ENCODE data around the gene MRC2.
"Not testable (repeated sequence)": the region's sequence is repeated elsewhere in the genome, so short reads cannot be mapped to it uniquely, and the experiment has no call there.

The MRC2 gene

DNA sequence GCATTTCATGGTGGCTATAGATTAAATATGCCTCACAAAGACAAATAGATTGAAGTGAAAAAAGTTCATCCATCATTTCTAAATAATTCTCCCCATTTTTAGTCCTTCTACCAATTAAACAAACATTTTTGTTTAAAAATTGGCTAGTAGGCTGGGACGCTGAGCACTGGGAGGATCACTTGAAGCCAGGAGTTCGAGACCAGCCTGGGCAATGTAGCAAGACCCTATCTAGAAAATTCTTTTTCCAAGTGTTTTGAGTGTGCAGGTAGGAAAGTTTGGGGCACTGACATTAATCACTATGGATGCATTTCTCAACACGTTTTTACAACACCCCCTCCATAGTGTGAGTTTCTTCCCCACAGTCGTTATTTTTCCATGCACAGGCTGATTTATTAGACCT, 56.7 kb downstream of the MRC2 start:
- no peak for DNase-seq

- DNase-seq: no peak
These were observed 60.5 kb downstream of the MRC2 start for GRCh38 chr17:62687997-62688396.

DNA sequence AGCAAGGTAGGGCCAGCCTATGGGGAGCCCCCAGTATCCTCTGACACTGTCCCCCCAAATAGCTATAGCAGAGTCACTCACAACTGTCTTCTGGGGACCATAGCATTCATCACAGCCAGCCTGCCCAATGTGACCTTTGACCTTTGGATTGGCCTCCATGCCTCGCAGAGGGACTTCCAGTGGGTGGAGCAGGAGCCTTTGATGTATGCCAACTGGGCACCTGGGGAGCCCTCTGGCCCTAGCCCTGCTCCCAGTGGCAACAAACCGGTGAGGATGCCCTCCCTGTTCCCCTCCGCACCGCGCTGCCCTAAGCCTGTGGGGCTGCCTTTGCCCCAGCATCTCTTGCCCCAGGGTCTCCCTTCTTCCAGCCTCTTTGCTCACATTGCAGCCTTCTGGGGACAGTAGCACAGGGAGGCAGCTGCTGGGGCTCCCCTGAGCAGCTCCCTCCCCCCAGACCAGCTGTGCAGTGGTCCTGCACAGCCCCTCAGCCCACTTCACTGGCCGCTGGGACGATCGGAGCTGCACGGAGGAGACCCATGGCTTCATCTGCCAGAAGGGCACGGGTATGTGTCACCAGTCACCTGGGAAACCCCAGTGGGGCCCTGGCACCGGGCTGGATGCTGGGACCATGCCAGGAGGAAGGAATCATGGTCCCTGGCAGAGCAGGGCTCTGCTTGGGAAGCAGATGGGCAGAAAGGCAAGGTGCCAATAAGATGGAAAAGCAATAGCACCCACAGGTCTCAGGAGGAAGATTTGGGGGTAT, 61.1 kb downstream of the MRC2 start:
- no peak for DNase-seq

GRCh38 chr17:62689441-62690167, 62.1 kb downstream of the MRC2 start:
- DNase-seq: no peak

GRCh38 chr17:62690168-62690897, 62.9 kb downstream of the MRC2 start:
- DNase-seq: no peak

- not testable (repeated sequence) for DNase-seq
These were observed 64.1 kb downstream of the MRC2 start for GRCh38 chr17:62691589-62691915.

GRCh38 chr17:62692159-62692651, 64.7 kb downstream of the MRC2 start:
- DNase-seq: no peak

- no peak for DNase-seq
These were observed 65.4 kb downstream of the MRC2 start for GRCh38 chr17:62692721-62693431.

DNA sequence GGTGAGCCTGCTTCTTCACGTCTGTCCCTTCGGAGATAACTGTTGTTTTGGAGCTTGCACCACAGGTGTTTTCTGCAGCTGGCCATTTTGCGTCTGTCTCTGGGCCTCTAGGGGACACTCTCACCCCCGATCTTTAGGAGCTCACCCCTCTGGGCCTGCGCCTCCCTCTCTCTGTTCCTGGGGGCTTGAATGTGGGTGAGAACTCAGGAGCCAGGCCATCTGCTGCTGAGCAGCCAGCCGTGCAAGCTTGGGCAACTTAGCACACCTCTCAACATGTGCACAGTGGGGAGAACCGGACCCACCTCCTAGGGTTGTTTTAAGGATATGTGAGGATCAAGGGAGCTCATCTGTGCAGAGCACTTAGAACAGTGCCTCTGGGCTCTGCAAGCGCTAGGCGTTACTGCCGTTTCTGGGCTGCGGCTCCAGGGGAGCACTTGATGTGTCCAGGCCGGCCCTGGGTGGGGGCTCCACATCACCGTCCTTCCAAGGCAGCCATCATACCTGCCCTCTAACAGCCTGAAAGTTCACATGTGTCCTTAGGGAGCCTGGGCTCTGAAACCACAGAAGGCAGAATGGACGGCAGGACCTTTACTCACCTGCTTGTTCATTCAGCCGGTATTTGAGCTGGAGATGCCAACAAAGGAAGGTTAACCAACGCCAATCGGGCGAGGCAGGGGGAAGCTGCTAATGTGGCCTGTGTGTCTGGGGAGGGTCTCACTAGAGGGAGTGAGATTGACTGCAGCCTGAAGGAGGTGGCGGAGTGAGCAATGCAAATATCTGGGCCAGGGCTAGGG, 66.3 kb downstream of the MRC2 start:
- peak; percentile 48 for DNase-seq

DNA sequence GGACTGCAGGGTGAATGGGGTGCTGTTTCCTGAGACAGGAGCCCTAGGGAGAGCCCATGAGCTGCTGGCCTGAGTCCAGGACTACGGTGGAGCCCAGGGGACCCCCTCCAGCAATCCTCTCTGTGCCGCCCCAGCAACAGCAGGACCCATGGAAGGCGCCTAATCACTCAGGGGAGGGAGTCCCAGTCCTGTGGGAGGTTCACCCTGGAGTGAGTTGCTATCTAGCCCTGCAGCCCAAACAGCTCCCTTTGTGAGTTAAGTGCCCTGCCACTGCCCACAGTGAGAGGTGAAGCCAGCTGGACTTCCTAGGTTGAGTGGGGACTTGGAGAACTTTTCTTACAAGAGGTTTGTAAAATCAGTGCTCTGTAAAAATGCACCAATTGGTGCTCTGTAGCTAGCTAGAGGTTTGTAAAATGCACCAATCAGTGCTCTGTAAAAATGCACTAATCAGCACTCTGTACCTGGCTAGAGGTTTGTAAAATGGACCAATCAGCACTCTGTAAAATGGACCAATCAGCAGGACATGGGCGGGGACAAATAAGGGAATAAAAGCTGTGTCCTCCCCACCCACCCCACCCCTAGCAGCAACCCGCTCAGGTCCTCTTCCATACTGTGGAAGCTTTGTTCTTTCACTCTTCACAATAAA, 67.7 kb downstream of the MRC2 start:
- not testable (repeated sequence) for DNase-seq

DNA sequence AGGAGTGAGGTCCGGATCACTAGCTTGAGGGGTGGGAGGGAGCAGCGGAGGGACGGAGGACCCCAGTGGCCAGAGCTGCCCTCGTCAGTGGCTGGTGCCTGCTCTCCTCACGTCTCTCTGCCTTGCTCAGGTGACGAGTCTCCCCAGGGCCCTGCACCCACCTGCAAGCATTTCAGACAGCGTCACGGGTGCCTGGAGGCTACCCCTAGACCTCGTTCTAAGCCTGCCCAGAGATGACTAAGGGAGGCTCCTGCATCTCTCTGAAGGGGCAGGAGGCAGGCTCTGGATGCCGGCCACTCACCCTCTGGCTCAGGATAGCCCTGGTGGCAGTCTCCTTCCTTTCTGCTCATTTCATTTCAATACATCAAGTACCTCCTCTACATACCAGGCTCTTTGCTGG, 68.8 kb downstream of the MRC2 start:
- DNase-seq: no peak

DNA sequence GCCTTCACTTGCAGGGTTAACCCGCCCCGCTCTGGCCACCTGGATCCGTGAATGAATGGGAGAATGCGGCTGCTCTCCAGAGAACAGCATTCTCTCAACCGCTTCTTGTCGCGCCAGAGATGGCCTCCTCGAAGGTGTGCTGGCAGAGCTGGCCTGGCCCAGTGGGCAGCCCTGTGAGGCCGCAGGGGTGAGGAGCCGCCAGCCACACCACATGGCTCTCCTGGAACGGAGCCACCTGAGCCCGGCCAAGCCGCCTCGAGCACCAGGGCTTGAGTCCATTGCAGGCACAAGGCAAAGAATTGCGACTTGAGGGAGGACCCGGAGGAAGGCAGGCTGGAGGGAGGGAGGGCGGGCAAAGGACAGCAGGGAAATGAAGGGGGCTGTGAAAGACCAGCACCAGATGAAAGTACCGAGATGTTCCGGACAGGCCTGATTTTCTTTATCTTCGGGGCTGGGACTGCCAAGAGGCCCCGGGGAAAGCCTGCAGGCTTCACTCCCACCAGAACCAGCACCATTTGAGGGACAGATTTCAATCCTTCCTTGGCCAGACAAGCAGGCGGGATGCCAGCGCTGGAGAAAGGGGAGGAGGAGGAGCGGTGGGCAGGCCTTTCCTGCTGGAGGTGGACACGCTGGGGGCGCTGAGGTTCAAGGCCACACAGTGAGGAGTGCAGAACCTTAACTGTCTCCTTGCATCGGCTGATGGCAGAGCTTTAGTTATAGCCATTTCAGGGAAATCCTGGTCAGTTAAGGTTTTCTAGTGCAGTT, 69.4 kb downstream of the MRC2 start:
- no peak for DNase-seq

DNA sequence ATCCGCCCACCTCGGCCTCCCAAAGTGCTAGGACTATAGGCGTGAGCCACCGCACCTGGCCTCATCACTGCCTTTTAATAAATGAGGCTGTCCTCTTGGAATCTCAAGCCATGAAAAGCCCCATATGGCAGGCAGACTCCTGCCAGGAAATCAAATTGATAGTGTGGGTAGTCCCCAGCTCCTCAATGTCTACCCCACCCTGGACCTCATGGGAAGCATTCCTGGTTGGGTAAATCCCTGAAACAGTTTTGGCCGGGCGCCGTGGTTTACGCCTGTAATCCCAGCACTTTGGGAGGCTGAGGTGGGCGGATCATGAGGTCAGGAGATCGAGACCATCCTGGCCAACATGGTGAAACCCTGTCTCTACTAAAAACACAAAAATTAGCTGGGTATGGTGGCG, 71.0 kb downstream of the MRC2 start:
- peak; percentile 80 for DNase-seq

DNA sequence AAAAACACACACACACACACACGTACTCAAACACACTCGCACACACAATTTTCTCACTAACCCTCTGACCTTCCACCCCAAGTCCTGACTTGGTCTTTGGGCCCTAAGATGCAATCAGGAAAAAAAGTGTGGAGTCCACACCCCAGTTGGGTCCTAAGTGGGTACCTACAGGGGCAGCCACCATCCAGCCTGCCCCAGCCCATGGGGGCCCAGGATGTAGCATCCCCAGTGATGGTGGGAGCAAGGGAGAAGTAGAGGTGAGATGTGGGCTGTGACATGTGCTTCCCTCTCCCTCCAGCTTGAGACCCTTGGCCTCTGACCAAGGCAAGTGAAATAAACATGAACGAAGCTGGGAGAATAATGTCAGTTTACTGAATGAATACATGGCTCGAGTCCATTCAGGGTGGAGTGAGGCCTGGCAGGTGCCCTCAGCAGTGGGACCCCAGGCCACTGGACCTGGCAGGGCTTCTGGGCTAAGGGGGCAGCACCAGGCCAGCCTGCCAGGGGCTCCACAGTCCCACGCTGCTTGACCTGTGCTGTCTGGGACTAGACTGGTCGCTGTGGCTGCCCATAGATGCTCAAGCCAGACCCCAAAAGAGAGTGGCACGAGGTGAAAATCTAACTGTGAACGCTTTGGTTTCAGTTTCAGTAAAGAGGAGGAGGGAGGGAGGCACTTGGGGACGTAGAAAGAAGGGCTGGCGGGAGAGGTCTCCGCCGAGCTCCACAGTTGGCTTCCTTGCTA, 73.7 kb downstream of the MRC2 start:
- DNase-seq: no peak

DNA sequence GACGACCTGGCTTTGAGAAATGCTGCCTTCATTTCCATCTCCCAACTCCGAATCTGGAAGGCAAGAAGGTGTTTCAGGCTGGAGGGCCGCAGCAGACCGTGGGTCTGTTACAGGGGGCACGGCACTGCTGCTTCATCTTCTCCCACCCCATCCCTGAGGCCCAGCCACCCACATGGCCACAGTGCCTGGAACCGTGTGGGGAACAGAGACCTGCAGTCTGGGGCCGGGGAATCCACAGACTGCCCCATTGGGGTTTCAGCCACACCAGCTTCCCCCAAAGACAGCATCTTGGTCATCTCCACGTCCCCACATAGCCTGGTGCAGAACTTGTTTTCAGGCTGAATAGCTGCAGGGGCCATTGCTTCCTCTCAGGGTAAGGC, 74.2 kb downstream of the MRC2 start:
- DNase-seq: no peak

DNA sequence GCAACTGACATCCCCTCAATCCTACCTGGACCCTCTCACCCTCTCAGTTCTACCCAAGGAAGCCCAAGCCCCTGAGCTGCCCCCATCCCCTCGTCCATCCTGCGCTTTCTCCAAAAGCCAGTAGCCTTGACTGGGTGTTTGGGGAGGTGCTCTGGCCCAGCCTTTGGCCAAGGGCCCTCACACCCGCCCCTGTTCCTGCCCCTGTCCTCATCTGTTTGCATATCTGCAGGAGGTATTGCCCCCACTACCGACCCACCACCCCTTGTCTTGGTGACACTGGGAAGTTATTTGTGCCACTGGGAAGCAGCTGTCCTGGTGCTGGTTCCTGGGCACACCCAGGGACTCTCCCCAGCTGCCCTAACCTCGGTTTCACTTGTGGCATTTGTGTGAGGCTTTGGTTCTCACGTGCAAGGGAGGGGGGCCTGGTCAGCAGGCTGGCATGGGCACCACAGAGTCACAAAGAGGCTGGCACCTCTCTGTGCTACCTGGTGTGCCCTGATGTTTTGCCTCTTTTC, 75.3 kb downstream of the MRC2 start:
- no peak for DNase-seq

- DNase-seq: no peak
These were observed 75.8 kb downstream of the MRC2 start for GRCh38 chr17:62703261-62703775.

- peak; percentile 51 for DNase-seq
These were observed 76.4 kb downstream of the MRC2 start for GRCh38 chr17:62703776-62704380.

- no peak for DNase-seq
These were observed 77.0 kb downstream of the MRC2 start for GRCh38 chr17:62704381-62704971.
